ENCODE results near the gene MYO6. TPM values are rescaled to one million over a fixed set of nuclear protein-coding genes. Genes with fewer than 3 reads are reported as not detected.

The MYO6 gene
- total RNA-seq, 1 experiment from 2014 or later, result 44.1 TPM

DNA sequence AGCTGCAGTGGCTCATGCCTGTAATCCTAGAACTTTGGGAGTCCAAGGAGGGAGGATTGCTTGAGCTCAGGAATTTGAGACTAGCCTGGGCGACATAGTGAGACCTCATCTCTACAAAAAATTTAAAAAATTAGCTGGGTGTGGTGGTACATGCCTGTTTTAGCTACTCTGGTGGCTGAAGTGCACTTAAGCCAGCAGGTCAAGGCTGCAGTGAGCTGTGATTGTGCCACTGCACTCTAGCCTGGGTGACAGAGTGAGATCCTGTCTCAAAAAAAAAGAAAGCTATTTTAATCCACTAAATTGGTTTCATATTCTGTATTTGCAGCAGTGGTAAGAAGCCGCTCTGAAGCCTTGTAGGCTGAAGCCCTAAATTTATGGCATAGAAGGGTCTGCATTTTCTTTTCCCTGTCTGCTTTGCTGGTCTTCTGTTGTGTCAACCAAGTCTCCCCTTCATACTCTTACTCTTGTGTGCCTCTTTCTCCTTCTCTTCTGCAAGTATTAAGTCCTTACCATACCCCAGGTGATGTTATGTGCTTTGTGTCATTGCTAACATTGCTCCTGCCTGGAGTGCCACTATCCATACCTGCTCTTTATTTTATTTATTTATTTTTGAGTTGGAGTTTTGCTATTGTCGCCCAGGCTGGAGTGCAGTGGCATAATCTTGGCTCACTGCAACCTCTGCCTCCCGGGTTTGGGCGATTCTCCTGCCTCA is 70.9 kb downstream of the MYO6 start:
- DNase-seq (ENCODE audit: low read depth, low spot score), result no peak
- no peaks in the 10 kb centered on the region for H3K9me2 ChIP-seq (ENCODE audit: insufficient read depth)

DNA sequence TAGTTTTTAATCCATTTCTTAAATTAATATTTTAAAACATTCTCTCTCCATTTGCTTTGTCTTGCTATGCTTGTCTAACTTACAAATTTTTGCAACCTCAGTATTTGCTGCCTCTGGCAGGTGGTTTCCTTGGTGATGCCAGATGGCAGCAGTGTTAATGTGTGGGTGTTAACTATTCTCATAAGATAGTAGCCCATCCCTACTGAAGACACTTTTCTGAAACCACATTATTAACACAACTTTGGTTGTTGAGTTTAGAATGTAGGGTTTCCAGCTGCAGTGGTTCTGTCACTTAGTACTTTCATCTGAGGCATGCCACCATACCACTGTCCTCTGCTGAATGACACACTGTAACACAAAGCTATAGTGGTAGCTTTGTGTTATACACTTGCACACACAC is 75.1 kb downstream of the MYO6 start:
- H3K79me2 ChIP-seq (ENCODE audit: insufficient read depth, low read length), result no peaks in the 10 kb centered on the region
- ChIA-PET CTCF (no interaction called here), RAD21 (ENCODE audit: low non-redundant PET in 1 of 2, low total read pairs in 2 of 2, uncharacterized antibody in 2 of 2, unreplicated experiment in 2 of 2) (no interaction called here), POLR2A (no interaction called here)
- H3K36me3 ChIP-seq (ENCODE audit: control insufficient read depth in 1 of 2, insufficient read depth in 2 of 2, low read length in 2 of 2), result peaks cover 0 to 3% of the 10 kb centered on the region in 2 experiments; a peak in 2 of 4 replicates
- H3K4me1 ChIP-seq (ENCODE audit: control insufficient read depth in 1 of 2, insufficient read depth in 2 of 2, low read length in 2 of 2), result no peaks in the 10 kb centered on the region
- no peak for DNase-seq (ENCODE audit: low read depth, low spot score)
- ATAC-seq, result no peak
- no peaks in the 10 kb centered on the region for H3K9me3 ChIP-seq (ENCODE audit: control insufficient read depth in 1 of 2, insufficient read depth in 1 of 2, low read depth in 1 of 2, low read length in 2 of 2)
- no peak overlapping the region for H3K27ac ChIP-seq (ENCODE audit: low read depth, low read length)
- H3K27me3 ChIP-seq (ENCODE audit: insufficient read depth, low read length), result no peaks in the 10 kb centered on the region
- intact Hi-C loops (cut with micrococcal nuclease), result no loop called here
- H3K4me2 ChIP-seq (ENCODE audit: low read length), result no peak overlapping the region
- no TSS peak for BruUV-seq (replicated peaks)
- H3K4me3 ChIP-seq (replicated peaks in 1 of 2; ENCODE audit: low read depth in 1 of 2, low read length in 2 of 2), result no peak overlapping the region
- H3K9me2 ChIP-seq (ENCODE audit: insufficient read depth), result no peaks in the 10 kb centered on the region
- no peak overlapping the region for H2AFZ ChIP-seq (ENCODE audit: low read depth, low read length, poor library complexity, severe bottlenecking)
- H4K20me1 ChIP-seq (ENCODE audit: insufficient read depth), result no peaks in the 10 kb centered on the region
- H3K9ac ChIP-seq (ENCODE audit: low read length), result no peak overlapping the region
- TF ChIP-seq, protein P1, sequence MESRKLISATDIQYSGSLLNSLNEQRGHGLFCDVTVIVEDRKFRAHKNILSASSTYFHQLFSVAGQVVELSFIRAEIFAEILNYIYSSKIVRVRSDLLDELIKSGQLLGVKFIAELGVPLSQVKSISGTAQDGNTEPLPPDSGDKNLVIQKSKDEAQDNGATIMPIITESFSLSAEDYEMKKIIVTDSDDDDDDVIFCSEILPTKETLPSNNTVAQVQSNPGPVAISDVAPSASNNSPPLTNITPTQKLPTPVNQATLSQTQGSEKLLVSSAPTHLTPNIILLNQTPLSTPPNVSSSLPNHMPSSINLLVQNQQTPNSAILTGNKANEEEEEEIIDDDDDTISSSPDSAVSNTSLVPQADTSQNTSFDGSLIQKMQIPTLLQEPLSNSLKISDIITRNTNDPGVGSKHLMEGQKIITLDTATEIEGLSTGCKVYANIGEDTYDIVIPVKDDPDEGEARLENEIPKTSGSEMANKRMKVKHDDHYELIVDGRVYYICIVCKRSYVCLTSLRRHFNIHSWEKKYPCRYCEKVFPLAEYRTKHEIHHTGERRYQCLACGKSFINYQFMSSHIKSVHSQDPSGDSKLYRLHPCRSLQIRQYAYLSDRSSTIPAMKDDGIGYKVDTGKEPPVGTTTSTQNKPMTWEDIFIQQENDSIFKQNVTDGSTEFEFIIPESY (IDR thresholded peaks at IDR 0.05; ENCODE audit: extremely low read depth, insufficient replicate concordance, low read length), result no peak
- TF ChIP-seq SRF (IDR thresholded peaks at IDR 0.05; ENCODE audit: low read depth) (no peak), EGR1 (IDR thresholded peaks at IDR 0.05; ENCODE audit: low read depth) (no peak), FOSL1 (IDR thresholded peaks at IDR 0.05; ENCODE audit: low read depth) (no peak), ELF1 (IDR thresholded peaks at IDR 0.05; ENCODE audit: borderline replicate concordance, low read depth) (no peak), CEBPB (IDR thresholded peaks at IDR 0.05; ENCODE audit: low read depth) (no peak), RAD21 (IDR thresholded peaks at IDR 0.05; ENCODE audit: low read depth) (no peak), SP1 (IDR thresholded peaks at IDR 0.05; ENCODE audit: low read depth) (no peak), POLR2A (IDR thresholded peaks at IDR 0.05; ENCODE audit: borderline replicate concordance, extremely low read depth, insufficient read depth, insufficient read length) (no peak), POLR2AphosphoS5 (IDR thresholded peaks at IDR 0.05; ENCODE audit: low read depth, low read length) (no peak), EZH2 (IDR thresholded peaks at IDR 0.05) (no peak), YY1 (IDR thresholded peaks at IDR 0.05; ENCODE audit: extremely low read depth, insufficient replicate concordance, low read depth, low read length) (no peak)
- TF ChIP-seq, protein P2, sequence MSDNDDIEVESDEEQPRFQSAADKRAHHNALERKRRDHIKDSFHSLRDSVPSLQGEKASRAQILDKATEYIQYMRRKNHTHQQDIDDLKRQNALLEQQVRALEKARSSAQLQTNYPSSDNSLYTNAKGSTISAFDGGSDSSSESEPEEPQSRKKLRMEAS (IDR thresholded peaks at IDR 0.05), result no peak

More for the DNA sequence above, 70.9 kb downstream of the MYO6 start:
- Histone ChIP-seq H3K4me2 (ENCODE audit: low read length) (no peak overlapping the region), H3K4me1 (ENCODE audit: control insufficient read depth in 1 of 2, insufficient read depth in 2 of 2, low read length in 2 of 2) (no peaks in the 10 kb centered on the region), H3K36me3 (ENCODE audit: control insufficient read depth in 1 of 2, insufficient read depth in 2 of 2, low read length in 2 of 2) (peaks cover 0 to 10% of the 10 kb centered on the region in 2 experiments; a peak in 2 of 4 replicates), H3K4me3 (replicated peaks in 1 of 2; ENCODE audit: low read depth in 1 of 2, low read length in 2 of 2) (no peak overlapping the region), H2AFZ (ENCODE audit: low read depth, low read length, poor library complexity, severe bottlenecking) (no peak overlapping the region), H4K20me1 (ENCODE audit: insufficient read depth) (no peaks in the 10 kb centered on the region), H3K27ac (ENCODE audit: low read depth, low read length) (no peak overlapping the region), H3K9ac (ENCODE audit: low read length) (no peak overlapping the region), H3K27me3 (ENCODE audit: insufficient read depth, low read length) (no peaks in the 10 kb centered on the region), H3K79me2 (ENCODE audit: insufficient read depth, low read length) (no peaks in the 10 kb centered on the region; the same call in 1 of the 2 replicates), H3K9me3 (ENCODE audit: control insufficient read depth in 1 of 2, insufficient read depth in 1 of 2, low read depth in 1 of 2, low read length in 2 of 2) (no peaks in the 10 kb centered on the region)
- ChIA-PET RAD21 (ENCODE audit: low non-redundant PET in 1 of 2, low total read pairs in 2 of 2, uncharacterized antibody in 2 of 2, unreplicated experiment in 2 of 2) (no interaction called here), CTCF (no interaction called here), POLR2A (no interaction called here)
- no TSS peak for BruUV-seq (replicated peaks)
- no peak for ATAC-seq
- intact Hi-C loops (cut with micrococcal nuclease), result no loop called here
- TF ChIP-seq POLR2AphosphoS5 (IDR thresholded peaks at IDR 0.05; ENCODE audit: low read depth, low read length), result no peak
- TF ChIP-seq ZFX (IDR thresholded peaks at IDR 0.05), result no peak
- no peak for TF ChIP-seq SRF (IDR thresholded peaks at IDR 0.05; ENCODE audit: low read depth)
- no peak for TF ChIP-seq FOSL1 (IDR thresholded peaks at IDR 0.05; ENCODE audit: low read depth)
- TF ChIP-seq ZNF274 (IDR thresholded peaks at IDR 0.05; ENCODE audit: low read depth, low read length), result no peak
- TF ChIP-seq ATF3 (IDR thresholded peaks at IDR 0.05), result no peak
- no peak for TF ChIP-seq JUND (IDR thresholded peaks at IDR 0.05)
- no peak for TF ChIP-seq POLR2A (IDR thresholded peaks at IDR 0.05; ENCODE audit: borderline replicate concordance, extremely low read depth, insufficient read depth, insufficient read length)
- TF ChIP-seq EGR1 (IDR thresholded peaks at IDR 0.05; ENCODE audit: low read depth), result no peak

All from HCT116 (cell line).